Fibroblast of villous mesenchyme (primary cell): ENCODE measurements around the gene CNTN4. TPM values are rescaled to one million over a fixed set of nuclear protein-coding genes. Genes with fewer than 3 reads are reported as not detected.
A peak's percentile ranks its signal among the peaks of the same experiment; 100 is the strongest.

Source experiments
- DNase-seq: peaks from one replicate; pipeline ENCODE4 v3.0.0-alpha.2; 2010; ENCODE audit warnings: low read depth
- H3K4me3 ChIP-seq: 2 replicates; pipeline ENCODE4 v1.5.1; 2011; ENCODE audit warnings: low read depth, mild to moderate bottlenecking, low read length
- CTCF ChIP-seq: IDR thresholded peaks from 2 replicates; pipeline ENCODE4 v1.5.1; 2012; ENCODE audit warnings: low read depth, mild to moderate bottlenecking, low read length; ENCODE audit not compliant: insufficient read depth
- total RNA-seq: library from RNA; depleted of rRNA; stranded (reverse); fragments of >200 nt; gene quantifications from 2 replicates; pipeline ENCODE4 v1.2.3, GENCODE V29; 2012

CNTN4 gene
- total RNA-seq, 1 donor, result 6.9 TPM

GRCh38 chr3:2544212-2544611 is 445.5 kb downstream of the CNTN4 start:
- DNase-seq, result no peak
- no peak overlapping the region for H3K4me3 ChIP-seq
- TF ChIP-seq CTCF, result no peak

GRCh38 chr3:2544718-2545117 is 446.1 kb downstream of the CNTN4 start:
- DNase-seq, result no peak
- TF ChIP-seq CTCF, result no peak
- no peak overlapping the region for H3K4me3 ChIP-seq

DNA sequence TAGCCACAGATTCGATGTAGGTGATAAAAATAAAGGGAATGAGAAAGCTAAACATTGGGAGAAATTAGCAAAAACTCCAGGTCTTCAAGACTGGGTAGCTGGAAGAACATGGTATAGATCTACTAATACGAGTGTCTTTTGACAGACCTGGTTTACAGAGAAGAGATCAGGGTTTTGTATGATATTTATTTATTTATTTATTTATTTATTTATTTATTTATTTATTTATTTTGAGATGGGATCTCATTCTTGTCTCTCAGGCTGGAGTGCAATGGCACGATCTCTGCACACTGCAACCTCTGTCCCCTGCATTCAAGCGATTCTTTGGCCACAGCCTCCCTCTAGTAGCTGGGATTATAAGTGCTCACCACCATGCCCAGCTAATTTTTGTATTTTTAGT is 448.4 kb downstream of the CNTN4 start:
- no peak for DNase-seq
- no peak overlapping the region for H3K4me3 ChIP-seq
- TF ChIP-seq CTCF, result no peak

DNA sequence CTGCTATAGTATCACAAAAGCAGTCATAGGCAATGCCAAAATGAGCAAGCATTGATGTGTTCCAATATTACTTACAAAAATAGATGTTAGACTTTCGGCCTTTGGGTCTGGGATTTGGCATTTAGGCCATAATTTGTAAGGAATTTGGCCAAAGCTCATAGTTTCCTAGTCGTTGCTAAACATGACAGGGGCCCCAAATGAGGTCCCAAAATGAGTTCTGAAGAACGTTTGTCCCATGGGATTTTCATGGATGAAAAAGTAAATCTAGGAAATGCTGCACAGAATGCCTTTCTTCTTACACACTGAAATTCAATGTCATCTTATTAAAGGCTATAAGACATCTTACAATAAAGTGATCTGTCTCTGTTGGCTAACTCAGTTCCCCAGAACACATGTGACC is 456.0 kb downstream of the CNTN4 start:
- no peak for TF ChIP-seq CTCF
- no peak overlapping the region for H3K4me3 ChIP-seq
- DNase-seq, result no peak

GRCh38 chr3:2558796-2559195 is 460.1 kb downstream of the CNTN4 start:
- no peak for DNase-seq
- no peak for TF ChIP-seq CTCF
- H3K4me3 ChIP-seq, result no peak overlapping the region

DNA sequence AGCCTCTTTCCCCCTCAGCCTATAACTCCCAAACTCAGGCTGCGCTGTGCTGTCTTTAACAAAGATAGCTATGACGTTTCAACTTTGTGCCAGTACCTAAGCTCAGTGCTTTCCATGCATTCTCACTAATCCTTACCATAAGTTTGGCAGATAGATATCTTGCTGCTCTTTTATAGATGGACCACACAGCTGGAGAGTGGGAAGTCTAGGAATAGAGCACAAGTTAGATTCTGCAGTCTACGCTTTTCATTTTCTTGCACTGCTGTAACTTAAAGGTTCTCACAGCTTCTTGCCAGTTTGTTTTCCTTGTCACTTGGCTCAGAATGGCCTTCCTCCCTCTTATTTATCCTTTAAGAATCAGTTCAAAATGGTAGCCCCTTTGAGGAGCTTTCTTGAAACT is 468.8 kb downstream of the CNTN4 start:
- no peak for TF ChIP-seq CTCF
- no peak for DNase-seq
- no peak overlapping the region for H3K4me3 ChIP-seq

- H3K4me3 ChIP-seq, result no peak overlapping the region
- DNase-seq, result peak; percentile 51
- TF ChIP-seq CTCF, result no peak
Measured at GRCh38 chr3:2568156-2568555, 469.5 kb downstream of the CNTN4 start.
